Suprapubic skin (tissue), 4 donors: ENCODE results near the gene DDX11. TPM values are rescaled to one million over a fixed set of nuclear protein-coding genes. Genes with fewer than 3 reads are reported as not detected.
"Not testable (repeated sequence)": the region's sequence is repeated elsewhere in the genome, so short reads cannot be mapped to it uniquely, and the experiment has no call there.

Experiments used
- DNase-seq, 2 donors: peaks; one replicate each; pipeline ENCODE4 v3.0.0-alpha.2; 2019; ENCODE audit warnings: low spot score in 2 of 2
- H3K27ac ChIP-seq: fragments of 200-600 bp; sonication (generic); one replicate; pipeline ENCODE4 v1.5.1; 2019
- H3K27me3 ChIP-seq: fragments of 200-600 bp; sonication (generic); one replicate; pipeline ENCODE4 v1.5.1; 2019
- H3K36me3 ChIP-seq: fragments of 200-600 bp; sonication (generic); one replicate; pipeline ENCODE4 v1.5.1; 2019
- H3K4me1 ChIP-seq: fragments of 200-600 bp; sonication (generic); one replicate; pipeline ENCODE4 v1.5.1; 2019
- H3K4me3 ChIP-seq: fragments of 200-600 bp; sonication (generic); one replicate; pipeline ENCODE4 v1.5.1; 2019; ENCODE audit warnings: mild to moderate bottlenecking
- H3K9me3 ChIP-seq: fragments of 200-600 bp; sonication (generic); one replicate; pipeline ENCODE4 v1.5.1; 2019
- EP300 ChIP-seq: sonication (generic); formaldehyde crosslinking; IDR thresholded peaks from one replicate; pipeline ENCODE4 v1.6.1; 2017; ENCODE audit warnings: antibody characterized with exemption
- POLR2A ChIP-seq, 2 donors: fragments of 450-650 bp; IDR thresholded peaks; one replicate each; pipeline ENCODE4 v1.6.1; 2017; ENCODE audit warnings: antibody characterized with exemption in 2 of 2, mild to moderate bottlenecking in 2 of 2, moderate library complexity in 2 of 2
- POLR2AphosphoS5 ChIP-seq, 3 donors: sonication (generic); formaldehyde crosslinking; IDR thresholded peaks; one replicate each; pipeline ENCODE4 v1.6.1; 2017; ENCODE audit warnings: antibody characterized with exemption in 3 of 3
- WGBS: methylation state at CpG from one replicate; pipeline ENCODE4 v1.1.5; 2018; 5-methylcytosine and 5-hydroxymethylcytosine counted together
- total RNA-seq, 4 donors: library from RNA; depleted of rRNA; stranded (reverse); fragments of >200 nt; gene quantifications; one replicate each; pipeline ENCODE4 v1.1.0, GENCODE V29; 2016
- TF ChIP-seq, protein P1 (sequence below), 2 donors: fragments of 200-600 bp in 1 of 2; fragments of 450-650 bp in 1 of 2; sonication (generic) in 1 of 2; IDR thresholded peaks; one replicate each; pipeline ENCODE4 v1.5.1; 2016 to 2019; ENCODE audit warnings: antibody characterized with exemption in 2 of 2, mild to moderate bottlenecking in 1 of 2, moderate library complexity in 1 of 2

DDX11 gene
- total RNA-seq: 10 to 100 TPM; 13.0 to 81.6 (median 46.0) TPM

DNA sequence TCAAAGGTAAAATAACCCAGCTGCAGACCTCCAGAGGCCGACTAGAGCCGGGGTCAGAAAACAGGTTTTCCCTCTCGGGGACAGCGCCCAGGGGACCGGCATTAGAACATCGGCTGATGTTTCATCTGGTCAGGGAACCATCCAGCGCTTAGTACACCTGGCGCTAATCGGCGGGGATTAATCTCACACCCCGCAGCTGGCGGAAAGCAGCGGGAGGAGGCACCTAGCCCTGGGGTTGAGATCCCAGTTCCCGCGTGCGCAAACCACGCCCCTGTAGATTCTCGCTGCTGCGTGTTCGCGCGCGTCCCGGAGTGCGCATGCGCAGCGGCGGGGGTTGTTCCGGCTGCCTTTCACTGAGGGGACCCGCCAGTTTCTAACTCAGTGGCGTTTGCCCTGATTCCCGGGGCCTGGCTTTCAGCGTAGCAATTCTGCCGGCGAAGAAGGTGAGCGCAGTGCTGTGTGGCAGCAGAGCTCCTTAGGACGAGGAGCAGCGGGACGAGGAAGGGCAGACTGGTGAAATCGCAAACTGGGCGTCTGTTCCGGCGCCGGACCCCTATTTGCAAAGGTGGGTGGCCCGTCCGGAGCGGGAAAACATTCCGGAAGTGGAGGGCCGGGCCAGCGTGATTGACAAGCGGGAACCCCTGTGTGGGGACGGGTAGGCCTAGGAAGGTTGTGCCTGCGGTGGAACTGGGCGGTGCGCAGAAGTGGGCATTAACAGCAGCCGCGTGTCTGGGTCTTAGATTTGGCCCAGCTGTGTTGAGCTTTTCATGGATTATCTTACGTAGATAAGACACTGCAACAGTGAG is at the start of gene DDX11:
Gene DDX11, plus strand, starts transcription at position 334 of the 806 bp plus-strand sequence. CDS start 4,534 bp downstream, outside the sequence.
- not testable (repeated sequence) for H3K36me3 ChIP-seq, H3K27me3 ChIP-seq, H3K9me3 ChIP-seq
- Histone ChIP-seq H3K4me3 (peak within 1 kb of the TSS; percentile 59), H3K27ac (peak within 1 kb of the TSS; percentile 89), H3K4me1 (peaks cover 11% of the 10 kb centered on the region)
- WGBS: 0% methylated on average over 16 of the region's 58 CpGs
- DNase-seq: peak; percentile 93 to 95

DNA sequence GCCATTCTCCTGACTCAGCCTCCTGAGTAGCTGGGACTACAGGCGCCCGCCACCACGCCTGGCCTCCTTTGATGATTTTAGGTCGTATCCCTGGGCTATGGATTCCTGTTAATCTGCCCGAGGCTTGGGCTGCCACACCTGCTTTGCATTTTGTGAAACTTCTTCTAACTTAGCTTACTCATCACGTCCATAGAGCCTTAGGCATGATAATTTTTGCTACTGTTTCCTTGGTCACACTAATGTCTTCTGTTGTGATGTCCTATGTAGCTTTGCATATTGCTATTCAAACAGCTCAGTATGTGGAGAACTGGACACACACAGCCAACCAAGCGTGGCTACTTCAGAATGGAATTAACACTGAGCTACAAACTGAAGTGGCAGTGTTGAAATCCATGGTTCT is 47.5 kb upstream of the DDX11 start:
- no peak for DNase-seq
- no peaks in the 10 kb centered on the region for H3K36me3 ChIP-seq
- H3K4me1 ChIP-seq: peaks cover 9% of the 10 kb centered on the region
- no peaks in the 10 kb centered on the region for H3K9me3 ChIP-seq
- TF ChIP-seq POLR2A (IDR thresholded peaks at IDR 0.05) (no peak), POLR2AphosphoS5 (IDR thresholded peaks at IDR 0.05) (no peak), EP300 (no peak)
- TF ChIP-seq, protein P1, sequence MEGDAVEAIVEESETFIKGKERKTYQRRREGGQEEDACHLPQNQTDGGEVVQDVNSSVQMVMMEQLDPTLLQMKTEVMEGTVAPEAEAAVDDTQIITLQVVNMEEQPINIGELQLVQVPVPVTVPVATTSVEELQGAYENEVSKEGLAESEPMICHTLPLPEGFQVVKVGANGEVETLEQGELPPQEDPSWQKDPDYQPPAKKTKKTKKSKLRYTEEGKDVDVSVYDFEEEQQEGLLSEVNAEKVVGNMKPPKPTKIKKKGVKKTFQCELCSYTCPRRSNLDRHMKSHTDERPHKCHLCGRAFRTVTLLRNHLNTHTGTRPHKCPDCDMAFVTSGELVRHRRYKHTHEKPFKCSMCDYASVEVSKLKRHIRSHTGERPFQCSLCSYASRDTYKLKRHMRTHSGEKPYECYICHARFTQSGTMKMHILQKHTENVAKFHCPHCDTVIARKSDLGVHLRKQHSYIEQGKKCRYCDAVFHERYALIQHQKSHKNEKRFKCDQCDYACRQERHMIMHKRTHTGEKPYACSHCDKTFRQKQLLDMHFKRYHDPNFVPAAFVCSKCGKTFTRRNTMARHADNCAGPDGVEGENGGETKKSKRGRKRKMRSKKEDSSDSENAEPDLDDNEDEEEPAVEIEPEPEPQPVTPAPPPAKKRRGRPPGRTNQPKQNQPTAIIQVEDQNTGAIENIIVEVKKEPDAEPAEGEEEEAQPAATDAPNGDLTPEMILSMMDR (IDR thresholded peaks at IDR 0.05): no peak
- no peak overlapping the region for H3K4me3 ChIP-seq
- WGBS: 88% methylated on average over 7 of the region's 7 CpGs
- no peak overlapping the region for H3K27ac ChIP-seq
- no peaks in the 10 kb centered on the region for H3K27me3 ChIP-seq

DNA sequence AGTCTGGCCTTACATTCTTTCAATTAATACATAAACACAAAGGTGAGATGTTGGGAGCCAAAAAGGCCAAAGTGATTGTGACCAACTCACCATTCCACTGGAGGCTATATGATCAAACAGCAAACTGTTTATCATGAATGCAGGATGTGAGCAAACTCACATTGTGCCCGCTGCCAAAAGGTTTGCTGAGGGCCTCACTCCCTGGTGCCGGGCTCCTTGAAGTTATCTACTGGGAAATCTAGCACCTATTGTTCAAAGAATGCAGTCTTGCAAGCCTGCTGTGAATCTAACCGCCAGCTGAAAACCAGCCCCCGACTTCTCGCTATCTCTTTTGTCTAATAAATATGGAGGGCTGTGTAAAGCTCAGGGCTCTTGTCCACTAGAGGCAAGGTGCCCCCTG is 46.7 kb upstream of the DDX11 start:
- H3K27ac ChIP-seq, H3K4me1 ChIP-seq, H3K9me3 ChIP-seq, H3K36me3 ChIP-seq, H3K27me3 ChIP-seq, DNase-seq, H3K4me3 ChIP-seq: not testable (repeated sequence)
- WGBS: 93% methylated on average over 5 of the region's 5 CpGs

- H3K9me3 ChIP-seq: no peaks in the 10 kb centered on the region
- no peak for DNase-seq
- H3K27me3 ChIP-seq: no peaks in the 10 kb centered on the region
- 89% methylated on average over 9 of the region's 11 CpGs for WGBS
- H3K27ac ChIP-seq: no peak overlapping the region
- TF ChIP-seq, protein P1 (IDR thresholded peaks at IDR 0.05): no peak
- TF ChIP-seq EP300 (no peak), POLR2A (IDR thresholded peaks at IDR 0.05) (no peak), POLR2AphosphoS5 (IDR thresholded peaks at IDR 0.05) (no peak)
- H3K4me3 ChIP-seq: no peak overlapping the region
- H3K36me3 ChIP-seq: no peaks in the 10 kb centered on the region
- H3K4me1 ChIP-seq: peaks cover 2% of the 10 kb centered on the region
Observed at GRCh38 chr12:31029468-31029867, 44.2 kb upstream of the DDX11 start.

DNA sequence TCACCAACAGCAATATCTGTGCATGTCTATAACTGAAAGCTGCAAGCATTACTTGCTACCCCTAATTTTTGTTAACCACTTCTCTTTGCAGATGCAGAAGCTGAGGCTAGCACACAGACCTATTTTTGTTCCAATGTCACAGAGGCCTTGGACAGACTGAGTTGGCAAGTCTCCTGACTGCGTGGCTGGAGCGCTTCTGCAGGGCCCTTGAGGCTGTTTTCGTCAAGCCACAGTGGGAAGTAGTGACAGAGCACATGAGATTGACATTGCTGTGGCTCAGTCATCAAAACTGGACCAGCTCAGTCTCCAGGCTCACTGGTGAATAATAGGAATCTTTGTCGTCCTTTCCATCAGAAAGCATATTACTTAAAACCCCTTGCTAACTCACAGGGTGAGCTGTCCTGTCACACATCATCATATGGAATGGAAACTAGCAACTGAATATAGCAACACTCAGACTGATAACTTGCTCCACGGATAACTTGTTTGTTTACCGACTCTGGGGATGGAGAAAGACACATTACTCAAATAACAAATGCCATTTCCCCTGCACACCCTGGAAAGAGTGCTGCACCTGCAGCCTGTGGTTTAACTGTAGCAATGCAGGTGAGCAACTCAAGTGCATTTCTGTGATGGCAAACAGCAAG is 43.6 kb upstream of the DDX11 start:
- TF ChIP-seq EP300 (no peak), POLR2A (IDR thresholded peaks at IDR 0.05) (no peak), POLR2AphosphoS5 (IDR thresholded peaks at IDR 0.05) (no peak)
- TF ChIP-seq, protein P1 (IDR thresholded peaks at IDR 0.05): no peak
- H3K36me3 ChIP-seq: no peaks in the 10 kb centered on the region
- H3K4me3 ChIP-seq: no peak overlapping the region
- DNase-seq: no peak
- H3K27me3 ChIP-seq: no peaks in the 10 kb centered on the region
- H3K4me1 ChIP-seq: peaks cover 2% of the 10 kb centered on the region
- no peak overlapping the region for H3K27ac ChIP-seq
- no peaks in the 10 kb centered on the region for H3K9me3 ChIP-seq
- 65% methylated on average over 6 of the region's 6 CpGs for WGBS

GRCh38 chr12:31031951-31032335 is 41.7 kb upstream of the DDX11 start:
- WGBS: 87% methylated on average over 4 of the region's 4 CpGs
- TF ChIP-seq POLR2A (IDR thresholded peaks at IDR 0.05) (no peak), POLR2AphosphoS5 (IDR thresholded peaks at IDR 0.05) (no peak), EP300 (no peak)
- TF ChIP-seq, protein P1 (IDR thresholded peaks at IDR 0.05): no peak
- no peak for DNase-seq
- H3K27me3 ChIP-seq: no peaks in the 10 kb centered on the region
- H3K9me3 ChIP-seq: no peaks in the 10 kb centered on the region
- H3K4me1 ChIP-seq: peaks cover 2% of the 10 kb centered on the region
- H3K27ac ChIP-seq: no peak overlapping the region
- no peak overlapping the region for H3K4me3 ChIP-seq
- H3K36me3 ChIP-seq: no peaks in the 10 kb centered on the region
